Posterior cingulate gyrus (tissue), 11 donors: Measurements from ENCODE around the gene RAP2B.
A peak's percentile ranks its signal among the peaks of the same experiment; 100 is the strongest.

Experiments used
- DNase-seq, 10 donors: peaks; one replicate each; pipeline versions ENCODE4 v3.0.0 to v3.0.0-alpha.2; 2020 to 2021; ENCODE audit warnings: mixed read lengths in 3 of 10
- intact Hi-C: fragments of 100-400 bp; cut with DNase I; formaldehyde crosslinking; loops from one replicate; pipeline ENCODE4 v1.15.1; 2023

Gene RAP2B

DNA sequence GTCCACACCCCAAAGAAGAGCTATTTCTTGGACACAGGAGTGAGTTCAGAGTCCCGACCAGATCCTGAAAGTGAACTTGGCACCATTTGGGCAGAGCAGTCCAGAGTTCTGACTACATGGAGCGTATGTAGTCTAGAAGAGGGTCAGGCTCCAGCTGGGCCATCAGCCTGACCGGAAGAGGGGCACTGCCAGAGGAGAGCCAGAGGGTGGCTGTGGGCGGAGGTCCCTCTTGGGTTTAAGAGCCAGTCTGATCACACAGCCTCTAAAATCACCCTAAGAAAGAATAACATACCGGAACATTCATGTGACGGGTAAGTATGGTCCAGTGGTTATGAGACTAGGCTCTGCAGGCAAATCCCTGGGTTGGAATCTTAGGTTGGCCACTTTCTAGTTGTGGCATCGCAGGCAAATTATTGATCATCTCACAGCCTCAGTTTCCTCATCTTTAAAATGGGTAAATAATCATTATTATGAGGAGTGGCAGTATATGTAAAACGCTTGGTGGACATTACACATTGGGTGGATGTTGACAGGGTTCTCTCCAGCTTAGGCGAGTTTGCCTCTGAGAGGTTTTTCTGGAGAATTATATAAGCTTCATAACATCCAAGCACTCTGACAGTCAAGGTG lies 2.1 kb upstream of the RAP2B start:
- intact Hi-C loops: loop anchor here (10.0 kb wide), 1 partner anchor 605 kb away; no protein-coding TSS in a partner anchor
- no peak for DNase-seq

DNA sequence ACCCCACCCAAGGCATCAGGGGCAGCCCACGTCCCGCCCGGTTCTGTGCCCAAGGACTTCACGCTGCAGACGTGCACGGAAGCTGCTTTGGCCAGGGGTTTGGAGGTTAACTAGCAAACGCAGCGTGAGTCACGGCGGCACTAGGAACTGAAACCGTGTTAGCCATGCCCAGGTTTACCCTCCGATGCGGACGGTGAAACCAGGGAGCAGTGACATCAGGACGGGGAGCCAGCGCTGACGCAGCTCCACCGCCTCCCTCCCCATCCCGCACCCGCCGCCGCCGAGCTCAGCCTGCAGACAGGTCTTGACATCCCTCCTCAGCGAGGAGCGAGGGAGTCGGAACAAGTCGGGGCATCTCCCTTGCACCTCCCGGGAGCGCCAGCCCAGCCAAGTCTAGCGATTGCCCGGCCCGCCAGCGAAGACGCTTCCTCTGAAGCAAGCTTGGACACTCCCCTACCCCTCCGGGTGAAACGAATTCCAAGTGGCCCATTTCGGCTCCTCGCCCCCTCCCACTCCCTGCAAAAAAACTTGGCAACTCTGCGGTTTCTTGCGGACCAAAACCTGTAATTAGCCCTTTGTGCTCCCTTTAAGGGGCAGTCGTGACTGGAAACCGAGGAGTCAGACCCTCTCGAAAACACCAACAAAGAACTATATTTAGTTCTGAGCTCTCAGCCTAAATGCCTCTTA lies 1.4 kb upstream of the RAP2B start:
- intact Hi-C loops: loop anchor here (10.0 kb wide), 1 partner anchor 604 kb away; no protein-coding TSS in a partner anchor
- peak; percentile 44 to 95 (median 63) for DNase-seq

GRCh38 chr3:153161138-153161713 lies 800 bp upstream of the RAP2B start:
- DNase-seq: peak; percentile 66 to 98 (median 88)
- intact Hi-C loops: loop anchor here (10.0 kb wide), 1 partner anchor 604 kb away; no protein-coding TSS in a partner anchor

DNA sequence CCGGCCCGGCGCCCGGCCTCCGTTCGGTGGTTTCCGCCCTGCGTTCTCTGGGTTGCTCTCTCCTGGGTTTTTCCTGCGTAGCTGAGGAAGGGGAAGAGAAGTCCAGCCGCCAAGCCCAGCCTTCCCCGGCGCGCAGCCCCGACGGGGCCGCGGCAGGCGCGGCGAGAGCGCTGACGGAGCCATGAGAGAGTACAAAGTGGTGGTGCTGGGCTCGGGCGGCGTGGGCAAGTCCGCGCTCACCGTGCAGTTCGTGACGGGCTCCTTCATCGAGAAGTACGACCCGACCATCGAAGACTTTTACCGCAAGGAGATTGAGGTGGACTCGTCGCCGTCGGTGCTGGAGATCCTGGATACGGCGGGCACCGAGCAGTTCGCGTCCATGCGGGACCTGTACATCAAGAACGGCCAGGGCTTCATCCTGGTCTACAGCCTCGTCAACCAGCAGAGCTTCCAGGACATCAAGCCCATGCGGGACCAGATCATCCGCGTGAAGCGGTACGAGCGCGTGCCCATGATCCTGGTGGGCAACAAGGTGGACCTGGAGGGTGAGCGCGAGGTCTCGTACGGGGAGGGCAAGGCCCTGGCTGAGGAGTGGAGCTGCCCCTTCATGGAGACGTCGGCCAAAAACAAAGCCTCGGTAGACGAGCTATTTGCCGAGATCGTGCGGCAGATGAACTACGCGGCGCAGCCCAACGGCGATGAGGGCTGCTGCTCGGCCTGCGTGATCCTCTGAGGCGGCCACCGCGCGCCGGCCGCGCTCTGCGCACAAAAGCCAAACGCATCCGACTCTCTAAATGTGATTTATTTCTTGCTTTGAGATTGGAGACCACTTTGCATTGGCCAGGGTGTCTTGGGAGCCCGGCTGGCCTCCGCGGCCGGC lies 727 bp downstream of the RAP2B start:
- peak in 9 of 10 donors; percentile 26 to 85 (median 41) for DNase-seq
- intact Hi-C loops: loop anchor here (10.0 kb wide), 1 partner anchor 602 kb away; no protein-coding TSS in a partner anchor

GRCh38 chr3:153163393-153163724 lies 1.3 kb downstream of the RAP2B start:
- no peak for DNase-seq
- intact Hi-C loops: loop anchor here (10.0 kb wide), 1 partner anchor 601 kb away; no protein-coding TSS in a partner anchor

GRCh38 chr3:153163756-153164550 lies 1.9 kb downstream of the RAP2B start:
- no peak for DNase-seq
- intact Hi-C loops: loop anchor here (2.0 to 10.0 kb wide), 2 partner anchors 121 to 601 kb away; no protein-coding TSS in a partner anchor

DNA sequence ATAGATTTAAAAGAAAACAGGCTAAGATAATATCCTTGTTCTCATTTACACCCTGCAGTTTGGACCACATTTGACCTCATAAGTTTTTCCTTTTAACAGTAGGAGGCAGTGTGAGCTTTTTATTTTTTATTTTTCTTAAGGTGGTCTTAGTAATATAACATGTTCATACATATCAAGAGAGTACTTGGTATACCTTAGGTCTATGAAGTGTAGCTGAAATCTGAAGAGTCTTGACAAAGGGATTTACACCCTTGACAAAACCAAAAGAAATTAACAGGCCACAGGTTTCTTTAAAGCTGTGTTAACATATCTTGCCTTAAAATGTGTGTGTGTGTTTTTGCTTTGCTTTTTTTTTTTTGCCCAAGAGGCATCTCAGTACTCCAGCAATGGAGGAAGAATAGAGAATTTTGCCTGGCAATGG lies 3.2 kb downstream of the RAP2B start:
- intact Hi-C loops: loop anchor here (2.0 to 10.0 kb wide), 2 partner anchors 122 to 600 kb away; no protein-coding TSS in a partner anchor
- DNase-seq: no peak

- no peak for DNase-seq
- intact Hi-C loops: loop anchor here (10.0 kb wide), 1 partner anchor 599 kb away; no protein-coding TSS in a partner anchor
Observed at GRCh38 chr3:153166206-153166605, 4.2 kb downstream of the RAP2B start.

DNA sequence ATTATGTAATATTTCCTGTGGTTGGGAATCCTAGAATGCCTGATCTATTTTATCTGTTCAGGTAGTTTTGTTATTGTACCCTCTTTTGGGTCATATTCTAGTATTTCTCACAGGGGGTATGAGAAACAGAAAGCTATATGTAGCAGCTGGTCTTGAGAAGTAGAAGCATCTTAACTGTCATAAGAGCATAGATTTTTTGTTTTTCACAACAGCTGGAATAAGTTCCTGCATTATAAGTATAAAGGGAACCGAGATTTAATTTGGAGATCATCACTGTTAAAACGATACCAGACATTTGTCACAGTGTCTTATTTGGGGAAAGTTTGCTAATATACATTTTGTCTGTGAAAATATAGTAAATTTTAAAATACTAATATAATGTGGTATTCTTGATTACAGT lies 4.8 kb downstream of the RAP2B start:
- intact Hi-C loops: loop anchor here (10.0 kb wide), 1 partner anchor 598 kb away; no protein-coding TSS in a partner anchor
- no peak for DNase-seq

- no peak for DNase-seq
- intact Hi-C loops: loop anchor here (10.0 kb wide), 1 partner anchor 595 kb away; no protein-coding TSS in a partner anchor
Observed at GRCh38 chr3:153169793-153170383, 7.9 kb downstream of the RAP2B start.

DNA sequence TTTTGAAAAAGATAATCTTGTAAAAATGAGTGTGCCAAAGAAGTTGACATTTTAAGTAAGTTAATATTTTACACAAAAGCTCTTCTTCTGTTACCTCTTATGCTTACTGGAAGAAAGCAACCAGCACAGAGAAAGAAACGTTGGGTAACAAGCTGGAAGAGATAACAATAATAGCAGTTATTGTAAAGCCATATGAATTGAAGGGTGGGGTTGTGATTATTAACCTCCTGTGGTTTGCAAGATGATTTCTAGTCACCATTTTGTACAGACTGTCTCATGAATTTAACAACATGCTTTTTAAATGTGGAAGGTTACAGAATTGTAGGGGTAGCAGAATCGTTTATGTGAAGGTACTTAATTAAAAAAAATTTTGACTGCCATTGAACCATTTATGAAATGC lies 9.2 kb downstream of the RAP2B start:
- intact Hi-C loops: no loop called here
- DNase-seq: no peak

DNA sequence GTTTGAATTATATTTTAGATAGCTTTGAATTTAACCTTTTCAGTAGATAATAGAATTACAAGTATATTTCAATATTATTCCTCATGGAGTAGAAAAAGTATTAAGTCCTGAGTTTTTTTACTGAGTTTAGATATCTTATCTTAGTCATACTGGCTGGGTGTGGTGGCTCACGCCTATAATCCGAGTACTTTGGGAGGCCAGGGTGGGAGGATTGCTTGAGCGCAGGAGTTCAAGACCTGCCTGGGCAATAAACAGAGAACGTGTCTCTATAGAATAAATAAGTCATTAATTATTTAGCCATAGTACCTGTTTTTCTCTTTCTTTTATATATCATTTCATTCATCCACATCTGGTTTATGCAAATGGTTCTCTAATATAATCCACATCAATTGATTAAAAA lies 9.9 kb downstream of the RAP2B start:
- intact Hi-C loops: no loop called here
- DNase-seq: no peak

DNA sequence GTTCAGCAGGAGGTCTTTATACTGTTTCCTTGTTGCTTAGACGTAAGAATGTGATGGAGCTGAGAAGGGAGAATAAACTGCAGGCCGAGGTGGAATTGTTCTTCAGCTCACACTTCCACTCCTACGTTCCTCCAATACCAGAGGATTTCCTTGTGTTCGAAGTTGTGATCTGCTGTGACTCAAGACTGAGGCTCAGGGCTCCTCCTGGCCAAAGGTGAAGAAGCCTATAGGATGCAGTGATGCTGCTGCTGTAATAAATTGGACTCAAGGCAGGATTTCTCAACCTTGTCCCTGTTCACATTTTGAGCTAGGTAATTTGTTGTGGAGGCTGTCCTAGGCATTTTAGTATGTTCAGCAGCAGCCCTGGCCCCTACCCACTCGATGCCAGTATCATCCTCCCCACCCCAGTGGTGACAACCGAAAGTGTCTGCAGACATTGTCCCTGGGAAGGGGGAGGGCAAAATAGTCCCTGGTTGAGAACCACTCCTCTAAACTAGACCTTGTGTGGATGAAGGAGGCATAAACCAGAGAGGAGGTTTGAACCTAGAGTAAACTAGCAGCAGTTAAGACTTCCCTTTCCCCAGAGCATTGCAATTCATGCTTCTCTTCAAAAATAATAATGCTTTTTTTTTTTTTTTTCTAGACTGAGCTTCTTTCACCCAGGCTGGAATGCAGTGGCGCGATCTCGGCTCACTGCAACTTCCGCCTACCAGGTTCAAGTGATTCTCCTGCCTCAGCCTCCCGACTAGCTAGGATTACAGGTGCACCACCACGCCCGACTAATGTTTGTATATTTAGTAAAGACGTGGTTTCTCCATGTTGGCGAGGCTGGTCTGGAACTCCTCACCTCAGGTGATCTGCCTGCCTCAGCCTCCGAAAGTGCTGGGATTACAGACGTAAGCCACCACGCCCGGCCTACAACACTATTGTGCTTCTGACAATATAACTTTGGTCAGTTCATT lies 11.1 kb downstream of the RAP2B start:
- intact Hi-C loops: no loop called here
- peak in 1 of 10 donors; percentile 73 for DNase-seq

- intact Hi-C loops: no loop called here
- no peak for DNase-seq
Observed at GRCh38 chr3:153173758-153174516, 11.9 kb downstream of the RAP2B start.

DNA sequence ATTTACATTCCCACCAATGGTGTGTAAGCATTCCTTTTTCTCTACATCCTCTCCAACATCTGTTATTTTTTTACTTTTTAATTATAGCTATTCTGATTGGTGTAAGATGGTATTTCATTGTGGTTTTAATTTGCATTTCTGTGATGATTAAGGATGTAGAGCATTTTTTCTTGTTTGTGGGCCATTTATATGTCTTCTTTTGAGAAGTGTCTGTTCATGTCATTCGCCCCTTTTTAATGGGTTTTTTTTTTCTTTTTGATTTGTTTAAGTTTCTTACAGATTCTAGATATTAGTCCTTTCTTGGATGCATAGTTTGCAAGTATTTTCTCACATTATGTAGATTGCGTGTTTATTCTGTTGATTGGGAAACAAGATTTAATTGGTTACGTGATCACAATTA lies 14.2 kb downstream of the RAP2B start:
- no peak for DNase-seq

DNA sequence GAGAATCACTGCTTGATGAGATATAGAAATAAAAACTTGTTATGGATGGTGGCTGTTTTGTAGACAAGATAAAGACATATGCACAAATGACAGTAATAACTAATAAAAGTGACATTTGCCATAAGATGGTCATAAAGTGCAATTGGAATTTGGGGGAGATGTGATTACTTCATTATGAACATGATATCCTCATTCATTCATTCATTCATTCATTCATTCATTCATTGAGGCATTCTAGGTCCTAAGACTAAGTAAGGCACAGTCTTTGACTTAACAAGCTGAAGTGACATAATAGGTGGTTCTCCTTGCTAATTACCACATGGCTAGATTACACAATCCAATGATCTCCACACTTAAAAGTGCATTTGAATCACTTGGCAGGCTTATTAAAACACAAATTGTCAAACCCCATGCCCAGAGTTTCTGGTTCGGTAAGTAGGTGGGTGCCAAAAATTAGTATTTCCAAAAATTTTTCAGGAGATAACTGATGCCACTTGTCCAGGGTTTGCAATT lies 18.9 kb downstream of the RAP2B start:
- intact Hi-C loops: no loop called here
- DNase-seq: no peak

More for the DNA sequence above, 14.2 kb downstream of the RAP2B start:
- intact Hi-C loops: no loop called here
